Erythroblast (primary cell): ENCODE measurements around the gene PWWP2B.

Experiments used
- GATA1 ChIP-seq: IDR thresholded peaks from 2 replicates; pipeline ENCODE4 v1.6.1; 2011; ENCODE audit warnings: low read depth, mild to moderate bottlenecking, control low read depth, low read length, moderate library complexity
- POLR2A ChIP-seq: IDR thresholded peaks from 2 replicates; pipeline ENCODE4 v1.6.1; 2011; ENCODE audit warnings: mild to moderate bottlenecking, low read length

- TF ChIP-seq POLR2A (no peak), GATA1 (no peak)
Observed at GRCh38 chr10:132355297-132355696, 41.7 kb upstream of the PWWP2B start.
